GM13976 (cell line): ENCODE measurements around the gene PRXL2A.

Experiments
- DNase-seq: peaks from one replicate; pipeline ENCODE4 v3.0.0; 2012; ENCODE audit warnings: low spot score
- in situ Hi-C: fragments of 300-500 bp; cut with MboI; formaldehyde crosslinking; loops from one replicate; pipeline ENCODE4 v1.12.0; 2022; ENCODE audit warnings: low sequenced_read_pairs, mixed read lengths, inconsistent platforms; ENCODE audit not compliant: unreplicated experiment
- TF ChIP-seq, protein P1 (sequence below): IDR thresholded peaks from 2 replicates; pipeline ENCODE4 v1.5.1; 2012; ENCODE audit warnings: borderline replicate concordance, mild to moderate bottlenecking; ENCODE audit not compliant: insufficient read depth; ENCODE audit errors: extremely low read depth, missing control alignments, control extremely low read depth

The PRXL2A gene

DNA sequence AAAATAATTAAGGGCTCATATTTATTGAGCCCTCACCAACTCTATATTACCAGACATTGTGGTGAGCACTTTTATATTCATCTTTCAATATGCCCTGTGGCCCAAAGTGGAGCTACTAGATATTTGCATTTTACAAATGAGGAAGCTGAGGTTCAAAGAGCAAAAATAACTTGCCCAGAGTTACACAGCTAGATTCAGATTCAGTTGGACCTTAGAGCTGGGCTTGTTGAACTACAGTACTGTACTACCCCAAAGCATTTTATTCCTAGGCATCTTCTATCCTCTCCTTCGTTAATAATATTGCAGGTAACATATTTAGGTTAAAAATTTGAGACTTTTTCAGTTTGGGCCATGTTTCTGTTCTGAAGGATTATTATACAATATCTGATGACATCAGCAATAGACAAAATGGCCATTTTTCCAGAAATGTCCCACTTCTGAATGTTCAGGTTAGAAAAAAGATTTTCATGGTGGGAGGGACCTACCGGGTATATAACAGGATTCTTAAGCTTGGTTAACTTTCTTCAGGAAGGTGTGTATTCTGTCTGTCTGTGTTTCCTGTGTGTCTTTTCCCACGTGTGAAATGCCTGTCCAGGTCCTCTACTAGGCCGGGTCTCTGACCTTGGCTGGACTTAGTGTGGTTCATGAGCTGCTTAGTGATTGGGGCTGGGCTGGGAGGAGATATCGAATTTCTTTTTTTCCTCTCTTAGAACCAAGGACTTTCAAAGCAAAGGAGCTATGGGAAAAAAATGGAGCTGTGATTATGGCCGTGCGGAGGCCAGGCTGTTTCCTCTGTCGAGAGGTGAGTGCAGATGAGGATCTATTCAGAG lies 13.6 kb downstream of the PRXL2A start:
- TF ChIP-seq, protein P1, sequence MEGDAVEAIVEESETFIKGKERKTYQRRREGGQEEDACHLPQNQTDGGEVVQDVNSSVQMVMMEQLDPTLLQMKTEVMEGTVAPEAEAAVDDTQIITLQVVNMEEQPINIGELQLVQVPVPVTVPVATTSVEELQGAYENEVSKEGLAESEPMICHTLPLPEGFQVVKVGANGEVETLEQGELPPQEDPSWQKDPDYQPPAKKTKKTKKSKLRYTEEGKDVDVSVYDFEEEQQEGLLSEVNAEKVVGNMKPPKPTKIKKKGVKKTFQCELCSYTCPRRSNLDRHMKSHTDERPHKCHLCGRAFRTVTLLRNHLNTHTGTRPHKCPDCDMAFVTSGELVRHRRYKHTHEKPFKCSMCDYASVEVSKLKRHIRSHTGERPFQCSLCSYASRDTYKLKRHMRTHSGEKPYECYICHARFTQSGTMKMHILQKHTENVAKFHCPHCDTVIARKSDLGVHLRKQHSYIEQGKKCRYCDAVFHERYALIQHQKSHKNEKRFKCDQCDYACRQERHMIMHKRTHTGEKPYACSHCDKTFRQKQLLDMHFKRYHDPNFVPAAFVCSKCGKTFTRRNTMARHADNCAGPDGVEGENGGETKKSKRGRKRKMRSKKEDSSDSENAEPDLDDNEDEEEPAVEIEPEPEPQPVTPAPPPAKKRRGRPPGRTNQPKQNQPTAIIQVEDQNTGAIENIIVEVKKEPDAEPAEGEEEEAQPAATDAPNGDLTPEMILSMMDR, result no peak
- DNase-seq, result peak; percentile 53
- in situ Hi-C loops, result no loop called here

DNA sequence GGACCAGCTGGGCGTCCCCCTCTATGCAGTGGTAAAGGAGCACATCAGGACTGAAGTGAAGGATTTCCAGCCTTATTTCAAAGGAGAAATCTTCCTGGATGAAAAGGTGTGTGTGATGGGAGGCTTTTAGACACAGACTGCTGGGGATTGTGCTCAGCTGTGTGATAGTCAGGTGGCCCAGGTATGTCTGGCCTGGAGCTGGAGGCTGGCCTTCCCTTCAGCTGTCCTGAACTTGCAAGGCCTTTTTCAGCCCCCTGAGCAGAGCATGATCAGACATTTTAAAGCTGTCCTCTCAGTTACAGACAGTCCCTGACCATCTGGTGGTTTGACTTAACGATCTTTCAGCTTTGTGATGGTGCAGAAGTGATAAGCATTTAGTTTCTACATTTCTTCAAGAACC lies 17.6 kb downstream of the PRXL2A start:
- no peak for DNase-seq
- TF ChIP-seq, protein P1, result no peak
- in situ Hi-C loops, result no loop called here

DNA sequence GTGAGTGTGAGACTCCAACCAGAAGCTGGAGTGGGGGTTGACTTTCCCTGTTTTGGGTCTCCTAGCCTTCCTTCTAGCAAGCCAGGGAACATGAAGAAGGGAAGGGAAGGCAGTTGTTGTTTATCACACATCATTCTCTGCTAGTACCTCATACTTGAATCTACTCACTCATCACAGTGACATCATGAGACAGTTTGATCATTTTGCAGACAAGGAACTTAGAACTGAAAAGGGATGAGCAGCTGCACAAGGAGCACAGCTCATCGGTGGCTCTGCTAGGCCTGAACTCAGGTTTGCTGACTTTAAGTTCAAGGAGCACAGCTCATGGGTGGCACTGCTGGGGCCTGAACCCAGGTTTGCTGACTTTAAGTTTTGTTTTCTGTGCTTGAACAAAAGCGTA lies 19.2 kb downstream of the PRXL2A start:
- in situ Hi-C loops, result no loop called here
- TF ChIP-seq, protein P1, result no peak
- DNase-seq, result no peak

DNA sequence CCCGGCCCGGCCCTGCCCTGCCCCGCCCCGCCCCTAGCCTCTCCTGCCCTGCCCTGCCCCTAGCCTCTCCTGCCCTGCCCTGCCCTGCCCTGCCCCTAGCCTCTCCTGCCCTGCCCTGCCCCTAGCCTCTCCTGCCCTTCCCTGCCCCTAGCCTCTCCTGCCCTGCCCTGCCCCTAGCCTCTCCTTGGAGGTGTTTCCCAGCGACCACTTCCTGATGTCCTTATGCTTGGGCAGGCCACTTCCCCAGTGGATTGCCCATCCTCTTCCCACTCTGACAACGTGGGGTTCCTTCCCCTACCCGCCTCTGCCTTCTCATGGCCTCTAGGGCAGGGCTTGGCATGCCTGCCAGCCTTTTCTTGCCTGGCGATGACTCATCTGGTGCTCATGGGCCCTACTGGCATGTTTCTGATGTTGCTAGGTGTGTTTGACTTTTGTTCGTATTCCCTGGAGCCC lies 21.2 kb downstream of the PRXL2A start:
- in situ Hi-C loops, result no loop called here

DNA sequence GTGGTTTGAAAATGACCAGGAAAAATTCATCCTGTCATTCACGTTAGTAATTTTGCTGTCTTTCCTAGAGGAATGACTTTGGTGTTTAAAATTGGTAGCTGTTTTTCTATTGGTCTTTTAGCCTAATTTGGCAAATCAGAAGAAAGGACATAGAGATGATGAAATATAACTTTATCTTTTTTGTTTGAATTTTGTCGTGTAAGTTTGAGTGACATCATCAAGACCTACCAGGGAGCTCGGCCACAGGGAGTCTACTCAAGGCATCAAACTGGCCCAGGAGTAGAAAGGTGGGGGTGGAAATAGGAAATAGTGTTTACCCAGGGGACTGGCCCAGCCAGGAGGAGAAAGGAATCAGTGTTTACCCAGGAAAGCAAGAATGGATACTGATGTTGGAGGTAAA lies 24.8 kb downstream of the PRXL2A start:
- in situ Hi-C loops, result no loop called here
- DNase-seq, result no peak
- TF ChIP-seq, protein P1, result no peak

More for the DNA sequence above, 21.2 kb downstream of the PRXL2A start:
- DNase-seq, result no peak
- TF ChIP-seq, protein P1, result no peak

DNA sequence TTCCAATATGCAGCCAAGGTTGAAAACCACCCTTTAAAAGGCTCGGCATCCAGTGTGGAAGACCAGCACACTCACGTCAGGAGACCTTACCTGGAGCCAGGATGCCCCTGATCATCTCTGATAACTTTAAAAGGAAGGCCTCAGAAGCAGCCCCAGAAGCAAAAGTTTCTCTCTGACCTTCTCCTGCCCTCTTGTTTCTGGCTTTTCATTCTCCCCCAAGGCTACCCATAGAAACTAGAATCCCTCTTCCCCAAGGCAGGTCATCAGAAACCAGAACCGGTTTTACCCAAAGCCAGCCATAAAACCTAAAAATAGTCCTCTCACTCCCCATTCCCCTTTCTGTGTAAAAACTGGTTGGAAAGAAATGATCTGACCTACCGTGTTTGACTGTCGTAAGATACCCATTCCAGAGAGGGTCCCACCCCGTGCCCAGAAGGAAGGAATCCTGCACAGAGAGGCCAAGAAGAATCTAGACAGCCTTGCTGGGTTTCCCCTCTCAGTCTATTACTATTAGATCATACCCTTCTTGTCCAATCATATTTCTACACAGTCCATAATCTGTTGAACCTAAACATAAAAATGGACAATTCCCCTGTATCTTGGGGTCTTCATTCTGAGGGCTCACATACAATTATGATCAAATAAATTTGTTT lies 28.2 kb downstream of the PRXL2A start:
- no peak for DNase-seq
- in situ Hi-C loops, result no loop called here
- TF ChIP-seq, protein P1, result no peak
